H1 (cell line): ENCODE results near the gene RGS6. TPM values are rescaled to one million over a fixed set of nuclear protein-coding genes. Genes with fewer than 3 reads are reported as not detected.

ENCODE experiments used
- CTCF ChIA-PET: fragments of 300-600 bp; sonication (Branson Sonifier 250); formaldehyde crosslinking; loops from one replicate; lab custom pipeline; 2021; ENCODE audit not compliant: partially characterized antibody; lab: Charles Lee
- POLR2A ChIA-PET: fragments of 300-600 bp; sonication (Branson Sonifier 250); formaldehyde crosslinking; loops from one replicate; lab custom pipeline; 2021; ENCODE audit warnings: inconsistent platforms; ENCODE audit not compliant: partially characterized antibody; lab: Charles Lee
- DNase-seq, 2 experiments: peaks; one replicate each; pipeline versions ENCODE4 v3.0.0 to v3.0.0-alpha.2; 2010 to 2022; ENCODE audit warnings: low spot score in 2 of 2, low read depth in 1 of 2, mixed read lengths in 1 of 2
- FAIRE-seq: peaks from 2 replicates; lab custom pipeline; 2011; peaks lifted over from hg19 to GRCh38; lab: Jason Lieb, UNC
- H2AFZ ChIP-seq: 2 replicates; pipeline ENCODE4 v1.8.1; 2012; ENCODE audit warnings: low read length, inconsistent platforms
- H2AK5ac ChIP-seq: 2 replicates; pipeline ENCODE4 v1.6.1; 2013; ENCODE audit warnings: low read depth, low read length
- H2BK120ac ChIP-seq: replicated peaks from 2 replicates; pipeline ENCODE3; 2013; ENCODE audit warnings: low read depth, low read length, inconsistent platforms
- H2BK12ac ChIP-seq: 2 replicates; pipeline ENCODE4 v1.6.1; 2013; ENCODE audit warnings: low read depth, low read length
- H2BK15ac ChIP-seq: 2 replicates; pipeline ENCODE4 v1.6.1; 2013; ENCODE audit warnings: low read length
- H2BK20ac ChIP-seq: 2 replicates; pipeline ENCODE4 v1.6.1; 2013; ENCODE audit warnings: low read length
- H2BK5ac ChIP-seq: 2 replicates; pipeline ENCODE4 v1.6.1; 2013; ENCODE audit warnings: low read depth, low read length
- H3K14ac ChIP-seq: 2 replicates; pipeline ENCODE4 v1.6.1; 2013; ENCODE audit warnings: inconsistent platforms; ENCODE audit not compliant: insufficient read length
- H3K18ac ChIP-seq: 2 replicates; pipeline ENCODE4 v1.6.1; 2013; ENCODE audit warnings: low read length; ENCODE audit errors: extremely low read depth
- H3K23ac ChIP-seq: 2 replicates; pipeline ENCODE4 v1.6.1; 2013; ENCODE audit warnings: inconsistent platforms; ENCODE audit not compliant: insufficient read length
- H3K23me2 ChIP-seq: 2 replicates; pipeline ENCODE4 v1.6.1; 2013; ENCODE audit warnings: low read depth, low read length
- H3K27ac ChIP-seq: 2 replicates; pipeline ENCODE4 v1.6.1; 2011; ENCODE audit warnings: low read depth, low read length, inconsistent platforms
- H3K27me3 ChIP-seq, 4 experiments: replicated peaks in 1 of 4; 1 replicate in 1 of 4; 2 replicates in 3 of 4; pipeline versions ENCODE4 v1.6.1 to v1.8.1; 2011 to 2013; ENCODE audit warnings: low read length in 3 of 4, mild to moderate bottlenecking in 3 of 4, inconsistent platforms in 2 of 4, mixed read lengths in 2 of 4, moderate library complexity in 1 of 4; ENCODE audit not compliant: control insufficient read depth in 3 of 4, insufficient read depth in 3 of 4; ENCODE audit errors: extremely low read depth in 1 of 4
- H3K36me3 ChIP-seq, 4 experiments: 2 replicates each; pipeline versions ENCODE4 v1.6.1 to v1.8.1; 2011 to 2013; ENCODE audit warnings: mild to moderate bottlenecking in 4 of 4, low read length in 3 of 4, moderate library complexity in 2 of 4, control low read depth in 1 of 4, inconsistent platforms in 1 of 4; ENCODE audit not compliant: insufficient read depth in 4 of 4, control insufficient read depth in 2 of 4
- H3K4ac ChIP-seq: replicated peaks from 2 replicates; pipeline ENCODE3; 2013; ENCODE audit warnings: low read length, low read depth, mixed read lengths, inconsistent platforms; ENCODE audit not compliant: insufficient read length
- H3K4me1 ChIP-seq, 4 experiments: replicated peaks in 1 of 4; 1 replicate in 1 of 4; 2 replicates in 3 of 4; pipeline versions ENCODE4 v1.6.1 to v1.8.1; 2011 to 2013; ENCODE audit warnings: low read length in 3 of 4, inconsistent platforms in 2 of 4, mixed read lengths in 1 of 4; ENCODE audit not compliant: insufficient read depth in 4 of 4, control insufficient read depth in 3 of 4
- H3K4me2 ChIP-seq, 2 experiments: 2 replicates each; pipeline versions ENCODE4 v1.6.1 to v1.8.1; 2011 to 2013; ENCODE audit warnings: low read depth in 2 of 2, low read length in 2 of 2, control low read depth in 1 of 2, inconsistent platforms in 1 of 2, mild to moderate bottlenecking in 1 of 2; ENCODE audit not compliant: insufficient read depth in 1 of 2
- H3K4me3 ChIP-seq, 4 experiments: fragments of 200-600, 300-600 bp in 1 of 4; sonication (generic), shearing (Covaris generic), sonication (Bioruptor Twin) in 1 of 4; 2 replicates each; pipeline versions ENCODE4 v1.5.1 to v1.8.1; 2011 to 2016; ENCODE audit warnings: low read length in 4 of 4, low read depth in 3 of 4, control low read depth in 2 of 4, inconsistent platforms in 2 of 4, mild to moderate bottlenecking in 2 of 4, mixed read lengths in 1 of 4, moderate library complexity in 1 of 4; ENCODE audit not compliant: insufficient read depth in 2 of 4; ENCODE audit errors: extremely low read depth in 1 of 4
- H3K56ac ChIP-seq: replicated peaks from 2 replicates; pipeline ENCODE3; 2013; ENCODE audit warnings: low read depth, mild to moderate bottlenecking, mixed read lengths, low read length, inconsistent platforms; ENCODE audit not compliant: insufficient read length
- H3K79me1 ChIP-seq: 2 replicates; pipeline ENCODE4 v1.6.1; 2013; ENCODE audit warnings: low read depth, low read length, control low read depth
- H3K79me2 ChIP-seq, 2 experiments: 2 replicates each; pipeline versions ENCODE4 v1.6.1 to v1.8.1; 2012 to 2013; ENCODE audit warnings: low read length in 2 of 2, mild to moderate bottlenecking in 2 of 2, inconsistent platforms in 1 of 2; ENCODE audit not compliant: insufficient read depth in 2 of 2, control insufficient read depth in 1 of 2
- H3K9ac ChIP-seq, 4 experiments: replicated peaks in 1 of 4; 1 replicate in 1 of 4; 2 replicates in 3 of 4; pipeline versions ENCODE4 v1.6.1 to v1.8.1; 2011 to 2013; ENCODE audit warnings: low read depth in 3 of 4, low read length in 3 of 4, control low read depth in 2 of 4, mild to moderate bottlenecking in 2 of 4, moderate library complexity in 2 of 4, inconsistent platforms in 1 of 4; ENCODE audit errors: extremely low read depth in 1 of 4
- H3K9me3 ChIP-seq, 2 experiments: 2 replicates each; pipeline versions ENCODE4 v1.6.1 to v1.8.1; 2012 to 2013; ENCODE audit warnings: mild to moderate bottlenecking in 2 of 2, moderate library complexity in 2 of 2, control low read depth in 1 of 2, inconsistent platforms in 1 of 2, low read depth in 1 of 2, low read length in 1 of 2, mixed read lengths in 1 of 2; ENCODE audit not compliant: insufficient read depth in 2 of 2
- H4K20me1 ChIP-seq, 2 experiments: replicated peaks in 1 of 2; 2 replicates each; pipeline versions ENCODE3 to v1.8.1; 2011 to 2013; ENCODE audit warnings: inconsistent platforms in 2 of 2, low read length in 2 of 2, mild to moderate bottlenecking in 1 of 2; ENCODE audit not compliant: insufficient read depth in 2 of 2, control insufficient read depth in 1 of 2
- H4K5ac ChIP-seq: 2 replicates; pipeline ENCODE4 v1.6.1; 2013; ENCODE audit warnings: low read length, low read depth, mixed read lengths, inconsistent platforms; ENCODE audit not compliant: insufficient read length
- H4K8ac ChIP-seq: 2 replicates; pipeline ENCODE4 v1.8.0; 2013; ENCODE audit warnings: mild to moderate bottlenecking, moderate library complexity, low read length, inconsistent platforms; ENCODE audit not compliant: insufficient read depth; ENCODE audit errors: extremely low read depth
- H4K91ac ChIP-seq: replicated peaks from 2 replicates; pipeline ENCODE3; 2013; ENCODE audit warnings: low read length, mixed read lengths, inconsistent platforms; ENCODE audit not compliant: insufficient read length
- ATF2 ChIP-seq: IDR thresholded peaks from 2 replicates; pipeline ENCODE4 v1.6.1; 2012; ENCODE audit warnings: low read length, inconsistent platforms
- ATF3 ChIP-seq: IDR thresholded peaks from 2 replicates; pipeline ENCODE4 v1.6.1; 2011; ENCODE audit warnings: low read depth, mild to moderate bottlenecking, low read length; ENCODE audit not compliant: insufficient read depth
- BRCA1 ChIP-seq: IDR thresholded peaks from 2 replicates; pipeline ENCODE4 v1.6.1; 2012; ENCODE audit warnings: low read depth, low read length, improper control_type of control experiment
- CBX8 ChIP-seq: fragments of 300-800, 300-1000 bp; sonication (generic); IDR thresholded peaks from 2 replicates; pipeline ENCODE4 v1.7.1; 2016; ENCODE audit warnings: low read depth, low read length, borderline replicate concordance
- CREB1 ChIP-seq: IDR thresholded peaks from 2 replicates; pipeline ENCODE4 v1.6.1; 2012; ENCODE audit warnings: inconsistent platforms
- E2F6 ChIP-seq: IDR thresholded peaks from 2 replicates; pipeline ENCODE4 v1.6.1; 2012; ENCODE audit warnings: inconsistent platforms
- EP300 ChIP-seq, 2 experiments: IDR thresholded peaks; 1 replicate in 1 of 2; 2 replicates in 1 of 2; pipeline ENCODE4 v1.6.1; 2011 to 2012; ENCODE audit warnings: low read depth in 2 of 2, low read length in 2 of 2, mild to moderate bottlenecking in 2 of 2, borderline replicate concordance in 1 of 2, inconsistent platforms in 1 of 2, moderate library complexity in 1 of 2
- KDM4A ChIP-seq: IDR thresholded peaks from one replicate; pipeline ENCODE4 v1.7.1; 2012; ENCODE audit warnings: low read depth, mild to moderate bottlenecking, moderate library complexity, low read length, inconsistent platforms; ENCODE audit not compliant: severe bottlenecking
- POLR2AphosphoS5 ChIP-seq: IDR thresholded peaks from 2 replicates; pipeline ENCODE4 v1.6.1; 2011; ENCODE audit warnings: low read depth, low read length
- RBBP5 ChIP-seq: IDR thresholded peaks from 2 replicates; pipeline ENCODE4 v1.7.1; 2012; ENCODE audit warnings: low read depth, mild to moderate bottlenecking, inconsistent platforms, low read length, moderate library complexity, borderline replicate concordance
- SP2 ChIP-seq: IDR thresholded peaks from 2 replicates; pipeline ENCODE4 v1.6.1; 2012; ENCODE audit warnings: mild to moderate bottlenecking, low read length, inconsistent platforms
- ZNF274 ChIP-seq: IDR thresholded peaks from 2 replicates; pipeline ENCODE4 v1.7.0; 2012; ENCODE audit warnings: low read length, borderline replicate concordance; ENCODE audit errors: extremely low read depth
- polyA plus RNA-seq, 7 experiments: library from polyadenylated mRNA; depleted of rRNA in 3 of 7; stranded (reverse) in 5 of 7; unstranded in 2 of 7; fragments of >200 nt in 5 of 7; fragments of 200-250 nt in 2 of 7; gene quantifications; 1 replicate in 5 of 7; 2 replicates in 1 of 7; 4 replicates in 1 of 7; pipeline versions ENCODE4 v1.2.1 to v1.2.3, GENCODE V29; 2011 to 2013; ENCODE audit warnings: missing spikeins in 2 of 7, mixed read lengths in 2 of 7
- total RNA-seq: library from RNA; stranded (reverse); fragmentation: NEBNext Ultra II Directional; extraction: Animal tissue kit (Norgen Biotek cat#: 25700); gene quantifications from 2 replicates; pipeline ENCODE4 v1.2.1, GENCODE V29; 2021

RGS6 gene
- total and polyA plus RNA-seq, 2 of the 8 experiments (the other 6 are each of a cell fraction or from before 2014, with no cell fraction given): 0.26 to 1.1 TPM

GRCh38 chr14:72040528-72040927 lies 108.3 kb downstream of the RGS6 start:
- no peak overlapping the region for H2AFZ ChIP-seq
- H2AK5ac ChIP-seq: no peak overlapping the region
- no peak overlapping the region for H3K56ac ChIP-seq
- no peak overlapping the region for H2BK15ac ChIP-seq
- no peak overlapping the region for H4K91ac ChIP-seq
- no peak overlapping the region for H3K27ac ChIP-seq
- H3K4ac ChIP-seq: no peak overlapping the region
- H2BK5ac ChIP-seq: no peak overlapping the region
- no peaks in the 10 kb centered on the region for H3K79me2 ChIP-seq
- no peak overlapping the region for H4K5ac ChIP-seq
- H3K23me2 ChIP-seq: no peaks in the 10 kb centered on the region
- no peak overlapping the region for H2BK20ac ChIP-seq
- FAIRE-seq (peak; percentile 13), DNase-seq (no peak)
- H3K36me3 ChIP-seq: no peaks in the 10 kb centered on the region
- ChIA-PET POLR2A (no interaction called here), CTCF (interaction anchor here (1.3 kb wide), 1 partner anchor 17 kb away, joined by 4 read pairs; no protein-coding TSS in a partner anchor)
- no peak overlapping the region for H3K14ac ChIP-seq
- H3K4me1 ChIP-seq: peaks cover 0 to 2% (median 0%) of the 10 kb centered on the region in 4 experiments; a peak in 1 of 7 replicates
- peaks cover 0 to 6% of the 10 kb centered on the region in 2 experiments; a peak in 1 of 4 replicates for H3K9me3 ChIP-seq
- H3K79me1 ChIP-seq: no peaks in the 10 kb centered on the region
- no peak overlapping the region for H3K4me2 ChIP-seq
- H3K9ac ChIP-seq: no peak overlapping the region
- no peak overlapping the region for H3K23ac ChIP-seq
- no peaks in the 10 kb centered on the region for H3K27me3 ChIP-seq
- H4K20me1 ChIP-seq: no peaks in the 10 kb centered on the region
- H3K18ac ChIP-seq: no peak overlapping the region
- H4K8ac ChIP-seq: no peak overlapping the region
- no peak overlapping the region for H2BK120ac ChIP-seq
- no peak overlapping the region for H3K4me3 ChIP-seq
- H2BK12ac ChIP-seq: no peak overlapping the region
- TF ChIP-seq ZNF274: no peak
- no peak for TF ChIP-seq CBX8
- TF ChIP-seq E2F6: no peak
- no peak for TF ChIP-seq ATF3
- TF ChIP-seq KDM4A: no peak
- TF ChIP-seq ATF2: no peak
- TF ChIP-seq CREB1: no peak
- no peak for TF ChIP-seq SP2
- no peak for TF ChIP-seq EP300 (IDR thresholded peaks at IDR 0.05; ENCODE audit: borderline replicate concordance in 1 of 2, low read depth in 2 of 2, low read length in 2 of 2)
- no peak for TF ChIP-seq POLR2AphosphoS5
- no peak for TF ChIP-seq BRCA1
- no peak for TF ChIP-seq RBBP5
